Lower lobe of right lung (tissue), 2 donors: ENCODE data around the gene EXTL2. TPM values are rescaled to one million over a fixed set of nuclear protein-coding genes. Genes with fewer than 3 reads are reported as not detected.

Experiments
- ATAC-seq, 2 donors: fragments of 200-7000 bp; cut with Tn5 transposase; one replicate each; pipeline ENCODE4 v1.9.1; 2020 to 2022; ENCODE audit warnings: mild to moderate bottlenecking in 2 of 2, moderate library complexity in 2 of 2
- DNase-seq: peaks from one replicate; pipeline ENCODE4 v3.0.0-alpha.2; 2020
- H3K27ac ChIP-seq: fragments of 200-600 bp; one replicate; pipeline ENCODE4 v1.8.0; 2022
- H3K27me3 ChIP-seq: fragments of 200-600 bp; one replicate; pipeline ENCODE4 v1.8.0; 2022; ENCODE audit warnings: low read depth
- H3K36me3 ChIP-seq: fragments of 200-600 bp; one replicate; pipeline ENCODE4 v1.8.0; 2022; ENCODE audit warnings: mild to moderate bottlenecking
- H3K4me1 ChIP-seq: fragments of 200-600 bp; one replicate; pipeline ENCODE4 v1.8.0; 2022
- H3K4me3 ChIP-seq: fragments of 200-600 bp; one replicate; pipeline ENCODE4 v1.8.0; 2022; ENCODE audit warnings: mild to moderate bottlenecking
- H3K9me3 ChIP-seq: fragments of 200-600 bp; one replicate; pipeline ENCODE4 v1.8.0; 2022
- CTCF ChIP-seq: fragments of 200-600 bp; IDR thresholded peaks from one replicate; pipeline ENCODE4 v1.8.0; 2022; ENCODE audit warnings: antibody characterized with exemption, mild to moderate bottlenecking
- intact Hi-C: fragments of 100-400 bp; cut with DNase I; formaldehyde crosslinking; loops from one replicate; pipeline ENCODE4 v1.11.0; 2022
- total RNA-seq: library from RNA; stranded (reverse); fragmentation: NEBNext Ultra II Directional; extraction: Animal tissue kit (Norgen Biotek cat#: 25700); gene quantifications from one replicate; pipeline ENCODE4 v1.2.1, GENCODE V29; 2021
- donor health status: DM: no; HTN: yes; CAD: no; lungs with severe emphysema.

Gene EXTL2
- total RNA-seq, 1 donor from 2014 or later, result 10.2 TPM

GRCh38 chr1:100909018-100909417 is 14.4 kb upstream of the EXTL2 start:
- peaks cover 83% of the 10 kb centered on the region for H3K36me3 ChIP-seq
- DNase-seq, result no peak
- no peaks in the 10 kb centered on the region for H3K4me1 ChIP-seq
- H3K27me3 ChIP-seq, result no peaks in the 10 kb centered on the region
- intact Hi-C loops, result no loop called here
- no peaks in the 10 kb centered on the region for H3K9me3 ChIP-seq
- no peak for TF ChIP-seq CTCF
- H3K27ac ChIP-seq, result no peak overlapping the region
- no peak overlapping the region for H3K4me3 ChIP-seq
- ATAC-seq, result no peak

DNA sequence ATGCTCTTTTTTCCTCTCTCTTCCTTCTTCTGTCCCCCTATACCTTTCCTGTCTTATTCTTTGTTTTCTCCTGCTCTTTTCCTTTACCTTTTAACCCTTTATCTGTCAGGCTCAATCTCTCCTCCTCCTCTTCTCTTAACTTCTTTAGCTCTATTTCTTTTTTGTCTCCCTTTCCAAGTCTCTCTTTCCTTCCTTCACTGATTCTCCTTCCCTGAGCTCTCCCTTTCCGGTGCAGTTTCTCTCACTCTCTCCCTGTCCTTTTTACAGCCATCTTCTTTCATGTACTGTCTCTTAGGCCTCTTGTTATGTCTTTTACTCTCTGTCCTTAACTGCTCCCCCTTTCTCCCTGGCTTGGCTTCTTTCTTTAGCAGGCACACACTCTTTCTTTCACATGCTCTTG is 13.2 kb upstream of the EXTL2 start:
- Histone ChIP-seq H3K4me1 (no peaks in the 10 kb centered on the region), H3K4me3 (no peak overlapping the region), H3K27ac (no peak overlapping the region), H3K36me3 (peaks cover 80% of the 10 kb centered on the region), H3K27me3 (no peaks in the 10 kb centered on the region), H3K9me3 (no peaks in the 10 kb centered on the region)
- ATAC-seq, result no peak
- DNase-seq, result no peak
- TF ChIP-seq CTCF, result no peak
- intact Hi-C loops, result no loop called here

DNA sequence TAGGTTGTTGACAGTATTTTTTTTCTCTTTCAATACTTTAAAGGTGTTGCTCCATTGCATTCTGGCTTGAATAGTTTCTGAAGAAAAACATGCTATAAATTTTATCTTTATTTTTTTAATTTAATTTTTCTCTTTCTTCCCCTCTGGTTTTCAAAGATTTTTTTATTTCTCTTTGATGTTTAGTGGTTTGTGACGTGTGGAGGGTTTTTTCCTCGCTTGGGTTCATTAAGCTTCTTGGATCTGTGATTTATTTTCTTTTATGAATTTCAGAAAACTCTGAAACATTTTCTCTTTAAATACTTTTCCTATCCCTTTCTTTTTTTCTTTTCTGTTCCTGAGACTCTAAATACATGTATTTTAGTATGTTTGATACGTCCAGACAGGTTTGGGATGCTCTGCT is 10.5 kb upstream of the EXTL2 start:
- H3K4me1 ChIP-seq, result no peaks in the 10 kb centered on the region
- H3K36me3 ChIP-seq, result peaks cover 77% of the 10 kb centered on the region
- no peak for DNase-seq
- no peaks in the 10 kb centered on the region for H3K27me3 ChIP-seq
- no peak overlapping the region for H3K4me3 ChIP-seq
- no peak for ATAC-seq
- no peak overlapping the region for H3K27ac ChIP-seq
- intact Hi-C loops, result no loop called here
- TF ChIP-seq CTCF, result no peak
- H3K9me3 ChIP-seq, result no peaks in the 10 kb centered on the region

DNA sequence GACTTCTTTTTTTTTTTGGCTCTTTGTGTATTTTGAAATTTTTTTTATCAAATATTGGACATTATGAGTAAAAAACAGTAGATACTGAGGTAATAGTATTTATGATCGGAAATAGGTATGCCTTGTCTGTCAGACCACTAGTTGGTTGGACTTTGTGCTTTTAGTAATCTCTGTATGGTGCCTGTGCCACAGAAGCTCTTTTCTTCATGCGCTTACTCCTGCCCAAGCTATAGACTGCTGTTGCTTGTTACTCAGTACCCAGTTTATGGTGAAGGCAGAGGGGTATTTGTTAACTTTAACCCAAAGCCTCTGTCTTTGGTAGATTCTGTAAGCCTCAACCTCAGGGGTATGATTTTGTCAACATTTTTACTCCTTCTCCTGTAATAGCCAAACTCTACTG is 9.9 kb upstream of the EXTL2 start:
- no peak overlapping the region for H3K27ac ChIP-seq
- DNase-seq, result no peak
- H3K9me3 ChIP-seq, result no peaks in the 10 kb centered on the region
- H3K36me3 ChIP-seq, result peaks cover 77% of the 10 kb centered on the region
- intact Hi-C loops, result no loop called here
- ATAC-seq, result no peak
- no peak overlapping the region for H3K4me3 ChIP-seq
- no peak for TF ChIP-seq CTCF
- no peaks in the 10 kb centered on the region for H3K4me1 ChIP-seq
- no peaks in the 10 kb centered on the region for H3K27me3 ChIP-seq

DNA sequence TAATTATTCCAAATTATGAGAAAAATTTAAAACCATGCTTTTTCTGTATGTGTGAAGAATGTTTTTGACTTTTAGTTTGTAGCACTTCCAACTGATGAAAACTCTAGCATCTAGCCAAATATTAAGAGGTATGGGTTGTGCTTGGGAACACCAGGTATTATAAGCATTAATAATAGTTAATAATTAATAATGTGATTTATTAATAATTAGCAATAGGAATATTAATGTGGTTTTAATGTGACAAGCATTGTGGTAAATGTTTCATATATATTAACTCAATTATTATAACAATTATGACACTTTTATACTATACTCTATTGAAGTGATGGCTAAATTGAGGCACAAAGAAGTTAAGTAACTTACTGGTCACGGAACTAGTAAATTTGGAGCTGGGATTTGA is 9.1 kb upstream of the EXTL2 start:
- no peaks in the 10 kb centered on the region for H3K27me3 ChIP-seq
- no peak for TF ChIP-seq CTCF
- H3K4me1 ChIP-seq, result no peaks in the 10 kb centered on the region
- H3K36me3 ChIP-seq, result peaks cover 77% of the 10 kb centered on the region
- intact Hi-C loops, result no loop called here
- no peaks in the 10 kb centered on the region for H3K9me3 ChIP-seq
- H3K27ac ChIP-seq, result no peak overlapping the region
- H3K4me3 ChIP-seq, result no peak overlapping the region
- ATAC-seq (no peak), DNase-seq (no peak)

GRCh38 chr1:100902365-100902764 is 7.7 kb upstream of the EXTL2 start:
- DNase-seq, result no peak
- intact Hi-C loops, result no loop called here
- peaks cover 11% of the 10 kb centered on the region for H3K4me1 ChIP-seq
- no peak for ATAC-seq
- H3K36me3 ChIP-seq, result peaks cover 70% of the 10 kb centered on the region
- no peak overlapping the region for H3K27ac ChIP-seq
- no peaks in the 10 kb centered on the region for H3K9me3 ChIP-seq
- H3K27me3 ChIP-seq, result no peaks in the 10 kb centered on the region
- no peak for TF ChIP-seq CTCF
- no peak overlapping the region for H3K4me3 ChIP-seq
